GM10847 (cell line): Measurements from ENCODE around the gene XRN2.

Experiments used
- POLR2A ChIP-seq: IDR thresholded peaks from 2 replicates; pipeline ENCODE4 v1.6.1; 2011; ENCODE audit not compliant: insufficient read length; ENCODE audit errors: extremely low read depth

The XRN2 gene

GRCh38 chr20:21279706-21280521 is 23.2 kb upstream of the XRN2 start:
- TF ChIP-seq POLR2A: no peak

- TF ChIP-seq POLR2A: no peak
Observed at GRCh38 chr20:21280522-21281016, 22.6 kb upstream of the XRN2 start.

- TF ChIP-seq POLR2A: no peak
Observed at GRCh38 chr20:21286775-21287174, 16.4 kb upstream of the XRN2 start.

GRCh38 chr20:21288587-21289370 is 14.4 kb upstream of the XRN2 start:
- no peak for TF ChIP-seq POLR2A

- no peak for TF ChIP-seq POLR2A
Observed at GRCh38 chr20:21289651-21290050, 13.5 kb upstream of the XRN2 start.

- TF ChIP-seq POLR2A: no peak
Observed at GRCh38 chr20:21291026-21291425, 12.1 kb upstream of the XRN2 start.

- TF ChIP-seq POLR2A: no peak
Observed at GRCh38 chr20:21294755-21295154, 8.4 kb upstream of the XRN2 start.

GRCh38 chr20:21301940-21302663 is 1.0 kb upstream of the XRN2 start:
- TF ChIP-seq POLR2A: no peak

- TF ChIP-seq POLR2A: no peak
Observed at GRCh38 chr20:21302664-21303060, 469 bp upstream of the XRN2 start.

- TF ChIP-seq POLR2A: no peak
Observed at GRCh38 chr20:21303872-21304586, 898 bp downstream of the XRN2 start.

GRCh38 chr20:21308340-21308739 is 5.2 kb downstream of the XRN2 start:
- no peak for TF ChIP-seq POLR2A

GRCh38 chr20:21309678-21310467 is 6.7 kb downstream of the XRN2 start:
- TF ChIP-seq POLR2A: no peak

GRCh38 chr20:21312813-21313474 is 9.8 kb downstream of the XRN2 start:
- TF ChIP-seq POLR2A: no peak

- no peak for TF ChIP-seq POLR2A
Observed at GRCh38 chr20:21315138-21315537, 12.0 kb downstream of the XRN2 start.
